ENCODE data around the gene CD300LB. TPM values are rescaled to one million over a fixed set of nuclear protein-coding genes. Genes with fewer than 3 reads are reported as not detected.

CD300LB gene
- total RNA-seq, 1 donor from 2014 or later, result not detected

DNA sequence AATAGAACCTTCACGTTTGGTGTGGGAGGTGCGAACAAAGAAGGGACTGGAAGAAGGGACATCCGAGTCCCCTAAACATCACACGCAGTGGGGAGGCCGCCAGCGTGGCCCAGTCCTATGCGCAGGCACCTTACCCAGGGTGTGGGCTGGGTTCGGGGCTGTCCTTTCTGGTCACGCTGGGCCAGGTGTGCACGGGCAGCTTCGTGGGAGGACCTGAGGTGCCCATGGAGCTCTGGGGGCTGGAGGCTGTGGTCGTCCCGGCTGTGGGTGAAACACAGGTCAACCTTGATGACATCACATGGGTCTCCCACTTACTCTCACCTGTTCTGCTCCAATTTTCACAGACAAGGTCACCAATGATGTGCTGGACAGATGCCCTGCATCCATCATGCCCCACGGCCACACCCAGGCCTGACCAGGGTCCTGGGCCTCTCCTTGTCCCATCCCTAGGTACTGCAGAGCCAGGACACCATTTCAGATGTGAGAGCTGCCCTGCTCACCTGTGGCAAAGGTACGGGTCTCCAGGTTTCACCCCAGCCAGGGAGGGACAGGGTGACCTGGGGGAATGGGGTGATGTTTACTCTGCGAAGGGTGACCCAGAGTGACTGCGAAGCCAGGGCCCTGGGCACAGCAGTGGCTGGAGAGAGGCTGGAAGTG lies 11.6 kb upstream of the CD300LB start:
- H3K4me3 Mint-ChIP-seq (ENCODE audit: unreplicated experiment), result no peak overlapping the region
- no peaks in the 10 kb centered on the region for H3K36me3 Mint-ChIP-seq (ENCODE audit: unreplicated experiment)
- H3K4me1 Mint-ChIP-seq (ENCODE audit: unreplicated experiment), result no peaks in the 10 kb centered on the region
- peaks cover 3% of the 10 kb centered on the region for H3K27me3 Mint-ChIP-seq (ENCODE audit: unreplicated experiment)
- no peak for DNase-seq (ENCODE audit: extremely low spot score, unreplicated experiment)
- TF ChIP-seq, protein P1, sequence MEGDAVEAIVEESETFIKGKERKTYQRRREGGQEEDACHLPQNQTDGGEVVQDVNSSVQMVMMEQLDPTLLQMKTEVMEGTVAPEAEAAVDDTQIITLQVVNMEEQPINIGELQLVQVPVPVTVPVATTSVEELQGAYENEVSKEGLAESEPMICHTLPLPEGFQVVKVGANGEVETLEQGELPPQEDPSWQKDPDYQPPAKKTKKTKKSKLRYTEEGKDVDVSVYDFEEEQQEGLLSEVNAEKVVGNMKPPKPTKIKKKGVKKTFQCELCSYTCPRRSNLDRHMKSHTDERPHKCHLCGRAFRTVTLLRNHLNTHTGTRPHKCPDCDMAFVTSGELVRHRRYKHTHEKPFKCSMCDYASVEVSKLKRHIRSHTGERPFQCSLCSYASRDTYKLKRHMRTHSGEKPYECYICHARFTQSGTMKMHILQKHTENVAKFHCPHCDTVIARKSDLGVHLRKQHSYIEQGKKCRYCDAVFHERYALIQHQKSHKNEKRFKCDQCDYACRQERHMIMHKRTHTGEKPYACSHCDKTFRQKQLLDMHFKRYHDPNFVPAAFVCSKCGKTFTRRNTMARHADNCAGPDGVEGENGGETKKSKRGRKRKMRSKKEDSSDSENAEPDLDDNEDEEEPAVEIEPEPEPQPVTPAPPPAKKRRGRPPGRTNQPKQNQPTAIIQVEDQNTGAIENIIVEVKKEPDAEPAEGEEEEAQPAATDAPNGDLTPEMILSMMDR (IDR thresholded peaks at IDR 0.05), result no peak
- H3K27ac Mint-ChIP-seq (ENCODE audit: unreplicated experiment), result no peak overlapping the region
- no peaks in the 10 kb centered on the region for H3K9me3 Mint-ChIP-seq (ENCODE audit: unreplicated experiment)

DNA sequence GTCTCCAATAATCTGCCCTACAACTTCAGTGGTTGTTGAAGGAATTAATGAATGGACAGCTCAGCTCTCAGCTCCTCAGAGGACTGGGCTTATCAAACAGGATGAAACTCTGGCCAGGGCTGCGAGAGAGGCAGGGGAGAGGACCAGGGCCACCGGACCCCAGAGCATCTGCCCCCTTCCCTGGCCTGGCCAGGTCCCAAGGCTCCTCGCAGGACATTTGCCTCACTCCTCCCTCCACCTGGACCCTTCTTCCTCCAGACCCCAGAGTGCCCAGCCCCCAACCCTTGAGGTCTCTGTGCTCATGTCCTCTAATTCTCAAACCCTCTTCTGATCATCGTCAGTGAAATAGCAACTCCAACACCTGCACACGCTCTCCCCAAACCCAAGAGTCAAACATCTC lies 10.9 kb upstream of the CD300LB start:
- no peak for DNase-seq (ENCODE audit: extremely low spot score, unreplicated experiment)

DNA sequence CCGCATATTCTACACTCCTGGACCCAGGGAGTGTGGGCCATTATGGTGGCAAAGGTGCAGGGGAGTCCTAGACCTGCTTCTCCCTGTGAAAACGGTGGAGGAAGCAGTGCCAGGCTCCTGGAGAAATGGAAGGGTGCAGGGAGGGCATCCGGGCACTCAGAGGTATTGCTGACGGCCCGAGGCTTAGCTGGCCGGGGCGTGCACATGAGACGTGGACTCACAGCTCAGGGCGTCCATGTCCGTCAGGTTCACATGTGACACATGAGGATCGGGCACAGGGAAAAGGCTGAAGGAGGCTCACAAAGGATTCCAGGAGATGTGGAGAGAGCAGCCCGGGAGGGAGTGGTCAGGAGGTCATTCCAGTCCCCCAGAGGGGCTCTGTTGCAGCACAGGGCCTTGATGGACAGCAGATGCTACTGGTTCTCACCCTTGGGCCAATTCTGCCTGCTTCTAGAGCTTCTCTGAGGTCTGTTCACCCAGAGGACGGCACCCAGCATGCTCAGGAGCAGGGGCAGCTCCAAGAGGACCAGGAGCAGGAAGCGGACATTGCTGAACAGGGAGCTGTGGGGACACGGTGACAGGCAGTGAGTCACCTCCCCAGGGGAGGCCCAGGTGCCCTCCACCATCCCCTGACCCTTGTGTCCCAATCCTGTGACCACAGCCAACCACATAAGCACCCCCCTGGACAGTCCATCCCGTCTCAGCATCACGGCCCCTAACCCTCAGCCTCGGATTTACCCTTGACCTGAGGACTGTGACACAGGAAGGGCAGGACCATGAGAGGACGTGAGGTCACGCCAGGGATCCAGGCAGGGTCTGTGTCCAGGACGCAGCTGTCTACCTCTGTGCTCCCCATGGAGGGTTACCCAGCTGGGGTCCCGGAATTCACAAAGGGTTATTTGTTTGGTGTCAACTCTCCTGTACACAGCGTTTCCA lies 10.2 kb upstream of the CD300LB start:
- no peaks in the 10 kb centered on the region for H3K36me3 Mint-ChIP-seq (ENCODE audit: unreplicated experiment)
- no peak overlapping the region for H3K27ac Mint-ChIP-seq (ENCODE audit: unreplicated experiment)
- no peak for DNase-seq (ENCODE audit: extremely low spot score, unreplicated experiment)
- no peaks in the 10 kb centered on the region for H3K4me1 Mint-ChIP-seq (ENCODE audit: unreplicated experiment)
- TF ChIP-seq, protein P1 (IDR thresholded peaks at IDR 0.05), result no peak
- no peaks in the 10 kb centered on the region for H3K9me3 Mint-ChIP-seq (ENCODE audit: unreplicated experiment)
- peaks cover 9% of the 10 kb centered on the region for H3K27me3 Mint-ChIP-seq (ENCODE audit: unreplicated experiment)
- H3K4me3 Mint-ChIP-seq (ENCODE audit: unreplicated experiment), result no peak overlapping the region

More for the DNA sequence above, 10.9 kb upstream of the CD300LB start:
- no peak overlapping the region for H3K4me3 Mint-ChIP-seq (ENCODE audit: unreplicated experiment)
- no peaks in the 10 kb centered on the region for H3K9me3 Mint-ChIP-seq (ENCODE audit: unreplicated experiment)
- no peaks in the 10 kb centered on the region for H3K36me3 Mint-ChIP-seq (ENCODE audit: unreplicated experiment)
- H3K27me3 Mint-ChIP-seq (ENCODE audit: unreplicated experiment), result peaks cover 3% of the 10 kb centered on the region
- TF ChIP-seq, protein P1 (IDR thresholded peaks at IDR 0.05), result no peak
- no peak overlapping the region for H3K27ac Mint-ChIP-seq (ENCODE audit: unreplicated experiment)
- H3K4me1 Mint-ChIP-seq (ENCODE audit: unreplicated experiment), result no peaks in the 10 kb centered on the region

DNA sequence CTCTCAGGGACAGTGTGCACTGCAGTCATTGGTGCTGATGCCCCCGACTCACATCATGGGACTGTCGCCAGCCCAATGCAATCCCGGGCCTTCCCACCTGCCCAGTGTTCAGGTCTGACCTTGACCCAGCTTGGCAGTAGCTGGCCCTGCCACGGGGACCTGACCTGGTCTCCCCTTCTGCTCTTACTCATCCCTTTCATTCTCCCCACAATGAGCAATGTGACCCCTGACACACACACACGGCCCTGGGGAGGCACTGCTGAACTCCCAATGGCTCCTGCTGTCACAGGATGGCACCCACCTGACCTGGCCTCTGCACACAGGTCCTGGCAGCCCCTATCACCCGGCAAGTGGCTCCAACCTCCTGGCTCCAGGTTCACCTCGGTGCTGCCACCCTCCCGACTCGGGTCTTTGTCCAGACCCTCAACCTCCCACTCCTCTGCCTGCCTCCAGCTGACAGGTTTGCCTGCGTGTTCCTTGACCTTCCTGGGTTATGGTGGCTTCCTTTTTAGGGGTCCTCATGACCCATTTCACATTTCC lies 8.1 kb upstream of the CD300LB start:
- Mint-ChIP-seq H3K4me3 (ENCODE audit: unreplicated experiment) (no peak overlapping the region), H3K36me3 (ENCODE audit: unreplicated experiment) (no peaks in the 10 kb centered on the region), H3K9me3 (ENCODE audit: unreplicated experiment) (no peaks in the 10 kb centered on the region), H3K27ac (ENCODE audit: unreplicated experiment) (no peak overlapping the region), H3K4me1 (ENCODE audit: unreplicated experiment) (no peaks in the 10 kb centered on the region), H3K27me3 (ENCODE audit: unreplicated experiment) (peaks cover 9% of the 10 kb centered on the region)
- DNase-seq (ENCODE audit: extremely low spot score, unreplicated experiment), result no peak
- TF ChIP-seq, protein P1 (IDR thresholded peaks at IDR 0.05), result no peak

DNA sequence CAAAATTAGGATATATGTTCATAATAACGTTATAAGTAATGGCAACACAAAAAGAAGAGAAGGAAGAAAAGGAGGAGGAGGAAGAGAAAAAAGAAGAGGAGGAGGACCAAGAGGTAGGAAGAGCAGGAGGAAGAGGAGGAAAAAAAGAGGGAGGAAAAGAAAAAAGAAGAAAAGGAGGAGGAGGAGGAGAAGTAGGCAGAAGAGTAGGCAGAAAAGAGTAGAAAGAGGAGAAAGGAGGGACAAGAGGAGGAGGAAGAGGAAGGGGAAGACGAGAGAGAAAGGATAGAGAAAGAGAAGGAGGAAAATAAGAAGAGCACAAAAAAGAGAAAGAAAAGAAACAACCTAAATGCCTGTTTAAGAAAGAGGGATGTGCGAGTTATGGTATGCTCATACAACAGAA lies 5.6 kb upstream of the CD300LB start:
- Mint-ChIP-seq H3K27me3 (ENCODE audit: unreplicated experiment) (peaks cover 6% of the 10 kb centered on the region), H3K36me3 (ENCODE audit: unreplicated experiment) (no peaks in the 10 kb centered on the region)

More for the DNA sequence above, 5.6 kb upstream of the CD300LB start:
- Mint-ChIP-seq H3K4me3 (ENCODE audit: unreplicated experiment) (no peak overlapping the region), H3K4me1 (ENCODE audit: unreplicated experiment) (no peaks in the 10 kb centered on the region), H3K27ac (ENCODE audit: unreplicated experiment) (no peak overlapping the region), H3K9me3 (ENCODE audit: unreplicated experiment) (no peaks in the 10 kb centered on the region)
- TF ChIP-seq, protein P1 (IDR thresholded peaks at IDR 0.05), result no peak
- no peak for DNase-seq (ENCODE audit: extremely low spot score, unreplicated experiment)

Measured in osteocyte (in vitro differentiated cells).